ENCODE results near the gene KIAA0753. TPM values are rescaled to one million over a fixed set of nuclear protein-coding genes. Genes with fewer than 3 reads are reported as not detected.

KIAA0753 gene
- polyA plus RNA-seq, 1 donor (not counting 4 experiments of a cell fraction or from before 2014, with no cell fraction given) = 11.6 TPM

- Histone ChIP-seq H2AFZ (ENCODE audit: control insufficient read depth, low read length) (no peak overlapping the region), H3K9ac (ENCODE audit: control insufficient read depth, extremely low read depth, insufficient read depth, low read length) (no peak overlapping the region), H3K9me3 (ENCODE audit: control insufficient read depth, low read depth, low read length) (no peaks in the 10 kb centered on the region), H3K36me3 (ENCODE audit: control insufficient read depth in 2 of 2, extremely low read depth in 1 of 2, insufficient read depth in 2 of 2, low read length in 2 of 2) (peaks cover 2 to 3% of the 10 kb centered on the region in 2 experiments), H3K4me2 (ENCODE audit: control insufficient read depth, extremely low read depth, insufficient read depth, low read depth, low read length) (no peak overlapping the region), H3K4me1 (ENCODE audit: control insufficient read depth, extremely low read depth, insufficient read depth, low read length) (peaks cover 27% of the 10 kb centered on the region), H3K9me1 (ENCODE audit: control insufficient read depth, extremely low read depth, insufficient read depth, low read length) (no peaks in the 10 kb centered on the region), H4K20me1 (ENCODE audit: control insufficient read depth, extremely low read depth, insufficient read depth, low read length) (no peaks in the 10 kb centered on the region), H3K27me3 (ENCODE audit: control insufficient read depth, extremely low read depth, insufficient read depth, low read length) (no peaks in the 10 kb centered on the region), H3K4me3 (ENCODE audit: control insufficient read depth in 2 of 3, extremely low read depth in 1 of 3, insufficient read depth in 2 of 3, low read depth in 1 of 3, low read length in 3 of 3) (no peak overlapping the region), H3K27ac (ENCODE audit: control insufficient read depth, insufficient read depth, low read length) (no peak overlapping the region), H3K79me2 (ENCODE audit: control insufficient read depth, insufficient read depth, low read length) (no peaks in the 10 kb centered on the region)
- FAIRE-seq (no peak), DNase-seq (ENCODE audit: low read depth, low spot score) (no peak)
- TF ChIP-seq CTCF (optimal IDR thresholded peaks at IDR 0.05 in 1 of 3, IDR thresholded peaks at IDR 0.05 in 1 of 3, conservative IDR thresholded peaks at IDR 0.05 in 1 of 3; ENCODE audit: extremely low read depth in 1 of 3, insufficient read depth in 2 of 3, low read length in 3 of 3) = no peak
- TF ChIP-seq EZH2 (IDR thresholded peaks at IDR 0.05; ENCODE audit: low read length) = no peak
- dilution Hi-C loops (cut with MboI; ENCODE audit: extremely low pct_ligation_motif_present, low sequenced_read_pairs) = no loop called here
Observed at GRCh38 chr17:6576038-6576785, 64.3 kb downstream of the KIAA0753 start.

GRCh38 chr17:6575596-6575988 is 64.9 kb downstream of the KIAA0753 start:
- no peak for FAIRE-seq
- dilution Hi-C loops (cut with MboI; ENCODE audit: extremely low pct_ligation_motif_present, low sequenced_read_pairs) = no loop called here
- no peak for DNase-seq (ENCODE audit: low read depth, low spot score)
- no peak overlapping the region for H3K9ac ChIP-seq (ENCODE audit: control insufficient read depth, extremely low read depth, insufficient read depth, low read length)
- H3K9me1 ChIP-seq (ENCODE audit: control insufficient read depth, extremely low read depth, insufficient read depth, low read length) = no peaks in the 10 kb centered on the region
- no peak overlapping the region for H2AFZ ChIP-seq (ENCODE audit: control insufficient read depth, low read length)
- H3K4me3 ChIP-seq (ENCODE audit: control insufficient read depth in 2 of 3, extremely low read depth in 1 of 3, insufficient read depth in 2 of 3, low read depth in 1 of 3, low read length in 3 of 3) = no peak overlapping the region
- H3K79me2 ChIP-seq (ENCODE audit: control insufficient read depth, insufficient read depth, low read length) = no peaks in the 10 kb centered on the region
- H3K4me2 ChIP-seq (ENCODE audit: control insufficient read depth, extremely low read depth, insufficient read depth, low read depth, low read length) = no peak overlapping the region
- H3K27ac ChIP-seq (ENCODE audit: control insufficient read depth, insufficient read depth, low read length) = no peak overlapping the region
- H4K20me1 ChIP-seq (ENCODE audit: control insufficient read depth, extremely low read depth, insufficient read depth, low read length) = no peaks in the 10 kb centered on the region
- H3K9me3 ChIP-seq (ENCODE audit: control insufficient read depth, low read depth, low read length) = no peaks in the 10 kb centered on the region
- H3K36me3 ChIP-seq (ENCODE audit: control insufficient read depth in 2 of 2, extremely low read depth in 1 of 2, insufficient read depth in 2 of 2, low read length in 2 of 2) = peaks cover 1 to 3% of the 10 kb centered on the region in 2 experiments
- no peaks in the 10 kb centered on the region for H3K27me3 ChIP-seq (ENCODE audit: control insufficient read depth, extremely low read depth, insufficient read depth, low read length)
- peaks cover 27% of the 10 kb centered on the region for H3K4me1 ChIP-seq (ENCODE audit: control insufficient read depth, extremely low read depth, insufficient read depth, low read length)
- TF ChIP-seq CTCF (optimal IDR thresholded peaks at IDR 0.05 in 1 of 3, IDR thresholded peaks at IDR 0.05 in 1 of 3, conservative IDR thresholded peaks at IDR 0.05 in 1 of 3; ENCODE audit: extremely low read depth in 1 of 3, insufficient read depth in 2 of 3, low read length in 3 of 3) (no peak), EZH2 (IDR thresholded peaks at IDR 0.05; ENCODE audit: low read length) (no peak)
